H9 (cell line): Measurements from ENCODE around the gene IL18R1. TPM values are rescaled to one million over a fixed set of nuclear protein-coding genes. Genes with fewer than 3 reads are reported as not detected.

Experiments
- DNase-seq: peaks from one replicate; pipeline ENCODE4 v3.0.0-alpha.2; 2017
- H2AFZ ChIP-seq: one replicate; pipeline ENCODE4 v1.6.1; 2013; ENCODE audit warnings: mild to moderate bottlenecking, low read length, control low read depth, moderate library complexity
- H2AK5ac ChIP-seq: 2 replicates; pipeline ENCODE4 v1.6.1; 2013; ENCODE audit warnings: low read length, control low read depth, mixed read lengths; ENCODE audit not compliant: insufficient read length
- H2BK120ac ChIP-seq: one replicate; pipeline ENCODE4 v1.6.1; 2013; ENCODE audit warnings: low read depth, mild to moderate bottlenecking, low read length, control low read depth, inconsistent platforms; ENCODE audit not compliant: poor library complexity, severe bottlenecking
- H2BK12ac ChIP-seq: 2 replicates; pipeline ENCODE4 v1.6.1; 2013; ENCODE audit warnings: low read length, control low read depth, mixed read lengths, low read depth; ENCODE audit not compliant: insufficient read length
- H2BK15ac ChIP-seq: 2 replicates; pipeline ENCODE4 v1.6.1; 2013; ENCODE audit warnings: low read depth, low read length, control low read depth
- H2BK20ac ChIP-seq: one replicate; pipeline ENCODE4 v1.6.1; 2013; ENCODE audit warnings: low read depth, mild to moderate bottlenecking, low read length, control low read depth, inconsistent platforms; ENCODE audit not compliant: poor library complexity, severe bottlenecking
- H2BK5ac ChIP-seq: 2 replicates; pipeline ENCODE4 v1.6.1; 2013; ENCODE audit warnings: low read length, control low read depth, mixed read lengths; ENCODE audit not compliant: insufficient read length
- H3K14ac ChIP-seq: 2 replicates; pipeline ENCODE4 v1.6.1; 2013; ENCODE audit warnings: low read length, control low read depth; ENCODE audit not compliant: insufficient read depth
- H3K18ac ChIP-seq: 2 replicates; pipeline ENCODE4 v1.6.1; 2013; ENCODE audit warnings: low read depth, mild to moderate bottlenecking, mixed read lengths, low read length, control low read depth; ENCODE audit not compliant: insufficient read length
- H3K23ac ChIP-seq: 2 replicates; pipeline ENCODE4 v1.6.1; 2013; ENCODE audit warnings: low read length, control low read depth, mixed read lengths, low read depth; ENCODE audit not compliant: insufficient read length
- H3K23me2 ChIP-seq: 2 replicates; pipeline ENCODE4 v1.6.1; 2013; ENCODE audit warnings: low read depth, mild to moderate bottlenecking, mixed read lengths, low read length, control low read depth; ENCODE audit not compliant: insufficient read length, poor library complexity, severe bottlenecking
- H3K27ac ChIP-seq: 2 replicates; pipeline ENCODE4 v1.5.1; 2013; ENCODE audit warnings: low read length, control low read depth, mixed read lengths, low read depth; ENCODE audit not compliant: insufficient read length
- H3K27me3 ChIP-seq: 2 replicates; pipeline ENCODE4 v1.6.1; 2013; ENCODE audit warnings: low read length, control low read depth, inconsistent platforms; ENCODE audit not compliant: insufficient read depth
- H3K4ac ChIP-seq: 2 replicates; pipeline ENCODE4 v1.6.1; 2013; ENCODE audit warnings: low read depth, mild to moderate bottlenecking, control low read depth, inconsistent platforms, low read length, moderate library complexity
- H3K4me1 ChIP-seq: 2 replicates; pipeline ENCODE4 v1.6.1; 2013; ENCODE audit warnings: low read length, control low read depth, inconsistent platforms; ENCODE audit not compliant: insufficient read depth
- H3K4me2 ChIP-seq: 2 replicates; pipeline ENCODE4 v1.6.1; 2013; ENCODE audit warnings: low read length, control low read depth, mixed read lengths; ENCODE audit not compliant: insufficient read length, insufficient read depth
- H3K56ac ChIP-seq: 2 replicates; pipeline ENCODE4 v1.6.1; 2013; ENCODE audit warnings: low read depth, mild to moderate bottlenecking, mixed read lengths, low read length, control low read depth; ENCODE audit not compliant: insufficient read length
- H3K79me1 ChIP-seq: 2 replicates; pipeline ENCODE4 v1.6.1; 2013; ENCODE audit warnings: low read depth, mild to moderate bottlenecking, moderate library complexity, low read length, control low read depth, inconsistent platforms; ENCODE audit not compliant: insufficient read depth, poor library complexity, severe bottlenecking
- H3K79me2 ChIP-seq: 2 replicates; pipeline ENCODE4 v1.6.1; 2013; ENCODE audit warnings: low read length, control low read depth, inconsistent platforms; ENCODE audit not compliant: insufficient read depth
- H3K9ac ChIP-seq: 2 replicates; pipeline ENCODE4 v1.6.1; 2013; ENCODE audit warnings: low read length, control low read depth, mixed read lengths; ENCODE audit not compliant: insufficient read length; ENCODE audit errors: extremely low read depth
- H3K9me3 ChIP-seq: one replicate; pipeline ENCODE4 v1.6.1; 2013; ENCODE audit warnings: low read depth, low read length, inconsistent platforms; ENCODE audit not compliant: control insufficient read depth
- H3T11ph ChIP-seq: one replicate; pipeline ENCODE4 v1.6.1; 2013; ENCODE audit warnings: mild to moderate bottlenecking, low read length, control low read depth, inconsistent platforms
- H4K20me1 ChIP-seq: one replicate; pipeline ENCODE4 v1.6.1; 2013; ENCODE audit not compliant: control insufficient read depth, insufficient read length, insufficient read depth
- H4K5ac ChIP-seq: 2 replicates; pipeline ENCODE4 v1.6.1; 2013; ENCODE audit warnings: low read depth, mild to moderate bottlenecking, mixed read lengths, low read length, control low read depth; ENCODE audit not compliant: insufficient read length
- H4K8ac ChIP-seq: replicated peaks from 2 replicates; pipeline ENCODE4 v1.6.1; 2013; ENCODE audit warnings: low read length, control low read depth, mixed read lengths, low read depth; ENCODE audit not compliant: insufficient read length
- H4K91ac ChIP-seq: 2 replicates; pipeline ENCODE4 v1.6.1; 2013; ENCODE audit warnings: low read depth, mild to moderate bottlenecking, moderate library complexity, mixed read lengths, low read length, control low read depth; ENCODE audit not compliant: insufficient read length
- H3K27ac Mint-ChIP-seq, 3 experiments: 2 replicates in 2 of 3; 3 replicates in 1 of 3; pipeline ENCODE4 v1.8.0; 2020 to 2021; ENCODE audit warnings: mixed read lengths in 3 of 3, mild to moderate bottlenecking in 1 of 3, moderate library complexity in 1 of 3
- H3K27me3 Mint-ChIP-seq: 2 replicates; pipeline ENCODE4 v1.8.0; 2021; ENCODE audit warnings: low read depth, mild to moderate bottlenecking, moderate library complexity, mixed read lengths
- H3K36me3 Mint-ChIP-seq, 3 experiments: 2 replicates in 2 of 3; 3 replicates in 1 of 3; pipeline ENCODE4 v1.8.0; 2020 to 2021; ENCODE audit warnings: low read depth in 3 of 3, mixed read lengths in 3 of 3; ENCODE audit not compliant: insufficient read depth in 1 of 3
- H3K4me1 Mint-ChIP-seq, 2 experiments: 2 replicates each; pipeline ENCODE4 v1.8.0; 2020; ENCODE audit warnings: mixed read lengths in 2 of 2
- H3K4me3 Mint-ChIP-seq, 2 experiments: 2 replicates in 1 of 2; 3 replicates in 1 of 2; pipeline ENCODE4 v1.8.0; 2020 to 2021; ENCODE audit warnings: mild to moderate bottlenecking in 2 of 2, mixed read lengths in 2 of 2, moderate library complexity in 1 of 2
- H3K9me3 Mint-ChIP-seq, 2 experiments: 2 replicates in 1 of 2; 3 replicates in 1 of 2; pipeline ENCODE4 v1.8.0; 2020; ENCODE audit warnings: mild to moderate bottlenecking in 2 of 2, mixed read lengths in 2 of 2, moderate library complexity in 1 of 2
- WGBS: extraction: QIAGEN DNeasy Blood & Tissue Kit; methylation state at CpG from one replicate; pipeline ENCODE4 v1.1.7; 2013; ENCODE audit warnings: missing lambda C conversion rate, low lambda C conversion rate, mixed read lengths; ENCODE audit not compliant: insufficient read length; ENCODE audit errors: extremely low coverage; 5-methylcytosine and 5-hydroxymethylcytosine counted together
- total RNA-seq: library from RNA; stranded (reverse); gene quantifications from 2 replicates; pipeline ENCODE4 v1.2.1, GENCODE V29; 2021
- TF ChIP-seq, protein P1 (sequence below): fragments of 200-600 bp; sonication (generic); conservative IDR thresholded peaks from 3 replicates; pipeline ENCODE4 v1.8.0; 2021; ENCODE audit warnings: antibody characterized with exemption, mild to moderate bottlenecking

IL18R1 gene
- total RNA-seq, 1 experiment from 2014 or later: not detected

DNA sequence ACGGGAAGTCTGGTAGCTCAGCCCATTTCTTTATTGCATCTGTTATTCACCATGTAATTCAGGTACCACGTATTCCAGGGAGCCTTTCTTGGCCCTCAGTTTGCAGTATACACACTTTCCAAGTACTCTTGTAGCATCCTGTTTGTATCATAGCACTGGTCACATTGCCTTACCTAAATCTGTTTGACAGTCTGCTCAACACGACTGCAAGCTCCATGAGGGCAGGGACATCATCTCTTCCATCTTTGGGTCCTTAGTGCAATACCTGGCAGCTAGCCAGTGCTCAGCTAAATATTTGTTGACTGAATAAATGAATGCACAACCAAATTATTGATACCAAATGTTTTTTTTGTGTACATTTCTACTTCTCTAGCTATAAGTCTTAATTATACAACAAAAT is 11.2 kb upstream of the IL18R1 start:
- Histone ChIP-seq H2AFZ (no peak overlapping the region), H2BK12ac (no peak overlapping the region), H4K5ac (no peak overlapping the region), H3K4me2 (no peak overlapping the region), H3K27me3 (no peaks in the 10 kb centered on the region), H4K20me1 (no peaks in the 10 kb centered on the region), H2BK15ac (no peak overlapping the region), H3K27ac (no peak overlapping the region), H2BK5ac (no peak overlapping the region), H3K9me3 (no peaks in the 10 kb centered on the region), H3K18ac (no peak overlapping the region), H4K91ac (no peak overlapping the region), H4K8ac (no peak overlapping the region), H2BK120ac (no peak overlapping the region), H3T11ph (no peak overlapping the region), H3K79me1 (no peaks in the 10 kb centered on the region), H2AK5ac (no peak overlapping the region), H3K79me2 (no peaks in the 10 kb centered on the region), H3K14ac (no peak overlapping the region), H2BK20ac (no peak overlapping the region), H3K9ac (no peak overlapping the region), H3K56ac (no peak overlapping the region), H3K4me1 (no peaks in the 10 kb centered on the region), H3K23me2 (no peaks in the 10 kb centered on the region), H3K4ac (no peak overlapping the region), H3K23ac (no peak overlapping the region)
- no peaks in the 10 kb centered on the region for H3K9me3 Mint-ChIP-seq
- no peaks in the 10 kb centered on the region for H3K4me1 Mint-ChIP-seq
- H3K4me3 Mint-ChIP-seq: no peak overlapping the region
- no peak overlapping the region for H3K27ac Mint-ChIP-seq
- H3K36me3 Mint-ChIP-seq: no peaks in the 10 kb centered on the region
- no CpG with 5 or more reads among the region's 3 CpGs for WGBS
- H3K27me3 Mint-ChIP-seq: no peaks in the 10 kb centered on the region
- no peak for DNase-seq
- TF ChIP-seq, protein P1, sequence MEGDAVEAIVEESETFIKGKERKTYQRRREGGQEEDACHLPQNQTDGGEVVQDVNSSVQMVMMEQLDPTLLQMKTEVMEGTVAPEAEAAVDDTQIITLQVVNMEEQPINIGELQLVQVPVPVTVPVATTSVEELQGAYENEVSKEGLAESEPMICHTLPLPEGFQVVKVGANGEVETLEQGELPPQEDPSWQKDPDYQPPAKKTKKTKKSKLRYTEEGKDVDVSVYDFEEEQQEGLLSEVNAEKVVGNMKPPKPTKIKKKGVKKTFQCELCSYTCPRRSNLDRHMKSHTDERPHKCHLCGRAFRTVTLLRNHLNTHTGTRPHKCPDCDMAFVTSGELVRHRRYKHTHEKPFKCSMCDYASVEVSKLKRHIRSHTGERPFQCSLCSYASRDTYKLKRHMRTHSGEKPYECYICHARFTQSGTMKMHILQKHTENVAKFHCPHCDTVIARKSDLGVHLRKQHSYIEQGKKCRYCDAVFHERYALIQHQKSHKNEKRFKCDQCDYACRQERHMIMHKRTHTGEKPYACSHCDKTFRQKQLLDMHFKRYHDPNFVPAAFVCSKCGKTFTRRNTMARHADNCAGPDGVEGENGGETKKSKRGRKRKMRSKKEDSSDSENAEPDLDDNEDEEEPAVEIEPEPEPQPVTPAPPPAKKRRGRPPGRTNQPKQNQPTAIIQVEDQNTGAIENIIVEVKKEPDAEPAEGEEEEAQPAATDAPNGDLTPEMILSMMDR: no peak
